Suprapubic skin (tissue), 4 donors: ENCODE measurements around the gene MVD.

Source experiments
- POLR2A ChIP-seq, 2 donors: fragments of 450-650 bp; IDR thresholded peaks; one replicate each; pipeline ENCODE4 v1.6.1; 2017; ENCODE audit warnings: antibody characterized with exemption in 2 of 2, mild to moderate bottlenecking in 2 of 2, moderate library complexity in 2 of 2
- POLR2AphosphoS5 ChIP-seq, 3 donors: sonication (generic); formaldehyde crosslinking; IDR thresholded peaks; one replicate each; pipeline ENCODE4 v1.6.1; 2017; ENCODE audit warnings: antibody characterized with exemption in 3 of 3
- TF ChIP-seq, protein P1 (sequence below), 2 donors: fragments of 200-600 bp in 1 of 2; fragments of 450-650 bp in 1 of 2; sonication (generic) in 1 of 2; IDR thresholded peaks; one replicate each; pipeline ENCODE4 v1.5.1; 2016 to 2019; ENCODE audit warnings: antibody characterized with exemption in 2 of 2, mild to moderate bottlenecking in 1 of 2, moderate library complexity in 1 of 2

DNA sequence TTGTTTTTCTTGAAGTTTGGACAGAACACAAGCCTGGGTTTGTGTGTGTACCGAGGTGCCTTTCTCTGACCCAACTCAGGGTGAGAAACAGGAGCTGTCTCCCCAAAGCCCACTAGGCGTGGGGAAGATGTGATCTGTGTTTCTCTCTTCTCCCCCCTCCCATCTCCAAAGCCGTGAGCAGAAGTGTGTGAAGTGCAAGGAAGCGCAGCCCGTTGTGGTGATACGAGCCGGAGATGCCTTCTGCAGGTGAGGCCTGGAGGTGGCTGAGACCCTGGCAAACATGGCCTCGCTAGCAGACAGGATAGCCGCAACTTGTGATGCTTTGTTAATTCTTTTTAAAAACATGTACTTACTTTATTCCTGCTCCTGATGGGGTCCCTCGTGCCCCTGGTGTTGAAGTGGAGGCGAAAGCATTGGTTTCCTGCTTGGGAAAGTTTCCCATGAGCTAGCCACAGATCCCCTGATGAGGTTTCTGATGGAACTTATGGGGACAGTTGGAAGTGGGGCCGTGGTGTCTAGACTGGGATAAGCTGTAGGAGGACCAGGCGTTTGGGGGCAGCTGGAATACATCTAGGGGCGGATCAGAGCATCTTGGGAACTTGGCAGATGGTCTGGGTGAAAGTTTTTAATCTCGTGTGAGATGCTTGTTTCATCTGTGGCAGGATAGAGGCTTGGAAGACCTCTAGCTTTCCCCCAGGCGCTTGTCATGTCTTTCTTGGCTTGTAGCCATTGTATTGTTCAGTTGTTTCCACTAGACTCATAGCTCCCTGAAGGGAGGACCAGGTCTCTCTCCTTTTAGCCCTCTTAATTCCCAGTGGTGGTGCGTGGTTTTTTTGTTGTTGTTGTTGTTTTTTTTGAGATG lies 44.3 kb upstream of the MVD start:
- TF ChIP-seq, protein P1, sequence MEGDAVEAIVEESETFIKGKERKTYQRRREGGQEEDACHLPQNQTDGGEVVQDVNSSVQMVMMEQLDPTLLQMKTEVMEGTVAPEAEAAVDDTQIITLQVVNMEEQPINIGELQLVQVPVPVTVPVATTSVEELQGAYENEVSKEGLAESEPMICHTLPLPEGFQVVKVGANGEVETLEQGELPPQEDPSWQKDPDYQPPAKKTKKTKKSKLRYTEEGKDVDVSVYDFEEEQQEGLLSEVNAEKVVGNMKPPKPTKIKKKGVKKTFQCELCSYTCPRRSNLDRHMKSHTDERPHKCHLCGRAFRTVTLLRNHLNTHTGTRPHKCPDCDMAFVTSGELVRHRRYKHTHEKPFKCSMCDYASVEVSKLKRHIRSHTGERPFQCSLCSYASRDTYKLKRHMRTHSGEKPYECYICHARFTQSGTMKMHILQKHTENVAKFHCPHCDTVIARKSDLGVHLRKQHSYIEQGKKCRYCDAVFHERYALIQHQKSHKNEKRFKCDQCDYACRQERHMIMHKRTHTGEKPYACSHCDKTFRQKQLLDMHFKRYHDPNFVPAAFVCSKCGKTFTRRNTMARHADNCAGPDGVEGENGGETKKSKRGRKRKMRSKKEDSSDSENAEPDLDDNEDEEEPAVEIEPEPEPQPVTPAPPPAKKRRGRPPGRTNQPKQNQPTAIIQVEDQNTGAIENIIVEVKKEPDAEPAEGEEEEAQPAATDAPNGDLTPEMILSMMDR (IDR thresholded peaks at IDR 0.05), result no peak
- no peak for TF ChIP-seq POLR2A (IDR thresholded peaks at IDR 0.05)
- TF ChIP-seq POLR2AphosphoS5 (IDR thresholded peaks at IDR 0.05), result no peak
